CD4-positive, alpha-beta T cell treated with Interleukin-15 for 4 hours (primary cell): Measurements from ENCODE around the gene NHLRC1.

Experiments
- DNase-seq: peaks from one replicate; pipeline ENCODE4 v3.0.0-alpha.2; 2020; ENCODE audit warnings: low spot score

The NHLRC1 gene

DNA sequence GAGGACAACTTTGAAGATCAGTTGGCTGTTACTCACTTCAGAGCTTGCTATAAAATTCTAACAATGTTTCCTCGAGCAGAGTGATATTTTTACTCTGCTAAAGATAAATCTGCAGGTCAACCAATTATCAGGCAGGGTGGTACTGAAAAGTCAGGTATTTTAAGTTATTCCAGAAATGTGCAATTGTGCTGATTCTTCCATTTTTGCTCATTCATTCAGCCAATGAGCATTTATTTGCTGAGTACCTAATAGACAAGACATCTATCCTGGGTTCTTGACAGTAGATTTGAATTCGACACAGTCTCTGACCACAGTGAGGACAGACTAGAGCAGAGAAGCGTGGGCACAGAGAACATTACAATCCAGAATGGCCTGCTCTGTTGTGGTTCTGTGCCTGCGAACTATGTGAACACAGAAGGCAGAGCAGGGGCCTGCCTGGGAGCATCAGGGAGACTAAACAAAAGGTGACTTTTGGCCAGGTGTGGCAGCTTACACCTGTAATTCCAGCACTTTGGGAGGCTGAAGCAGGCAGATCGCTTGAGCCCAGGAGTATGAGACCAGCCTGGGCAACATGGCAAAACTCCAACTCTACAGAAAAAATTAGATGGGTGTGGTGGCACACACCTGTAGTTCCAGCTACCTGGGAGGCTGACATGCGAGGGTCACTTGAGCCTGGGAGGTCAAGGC lies 17.6 kb upstream of the NHLRC1 start:
- DNase-seq: no peak

DNA sequence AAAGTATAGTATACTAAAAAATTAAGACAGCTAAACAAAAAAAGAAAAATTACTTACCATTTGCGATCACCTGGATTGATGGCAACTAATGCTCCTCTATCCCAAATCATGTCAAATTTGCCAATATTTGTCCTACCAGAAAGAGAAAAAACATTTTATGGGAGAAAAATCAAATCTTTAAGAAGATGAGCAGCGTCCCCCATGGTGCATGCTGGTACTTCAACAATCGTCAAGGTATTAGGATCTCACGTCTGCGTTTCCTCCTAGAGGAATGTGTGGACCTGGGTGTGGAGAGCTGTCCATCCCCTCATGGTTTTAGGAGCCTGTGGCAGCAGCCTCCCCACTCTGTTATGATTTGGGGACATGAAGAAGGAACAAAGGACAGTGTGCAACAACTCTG lies 16.4 kb upstream of the NHLRC1 start:
- DNase-seq: no peak

DNA sequence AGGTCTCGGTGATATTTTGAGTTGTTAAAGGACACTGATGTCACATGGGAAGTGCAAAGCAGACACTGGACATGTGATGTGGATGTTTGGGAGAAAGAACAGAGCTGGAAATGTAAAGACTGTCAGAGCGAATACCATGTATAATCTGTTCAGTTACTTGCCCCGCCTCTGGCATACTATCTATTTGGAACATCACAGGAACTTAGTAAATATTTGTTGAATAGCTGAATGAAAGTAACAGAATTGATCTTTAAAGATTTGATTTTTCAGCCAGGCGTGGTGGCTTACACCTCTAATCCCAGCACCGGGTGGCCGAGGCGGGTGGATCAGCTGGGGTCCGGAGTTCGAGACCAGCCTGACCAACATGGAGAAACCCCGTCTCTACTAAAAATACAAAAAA lies 13.8 kb upstream of the NHLRC1 start:
- DNase-seq: no peak

DNA sequence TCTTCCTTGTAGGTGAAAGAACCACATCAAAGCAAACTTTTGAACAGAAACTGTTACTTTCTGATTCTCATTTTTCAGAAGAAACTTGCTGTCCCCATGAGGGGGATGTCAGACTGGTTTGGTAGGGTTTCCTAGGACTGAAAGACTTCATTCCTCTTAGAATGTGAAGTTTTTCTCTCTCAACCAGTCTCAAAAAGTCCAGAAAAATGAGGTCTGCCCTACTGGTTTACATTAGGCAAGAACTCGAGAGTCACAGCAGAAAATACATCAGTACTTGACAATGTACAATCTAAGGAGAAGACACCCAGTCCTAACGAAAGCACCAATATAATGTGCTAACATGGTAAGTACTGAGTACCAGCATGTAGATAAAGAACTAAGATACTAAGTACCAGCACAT lies 12.7 kb upstream of the NHLRC1 start:
- DNase-seq: no peak

DNA sequence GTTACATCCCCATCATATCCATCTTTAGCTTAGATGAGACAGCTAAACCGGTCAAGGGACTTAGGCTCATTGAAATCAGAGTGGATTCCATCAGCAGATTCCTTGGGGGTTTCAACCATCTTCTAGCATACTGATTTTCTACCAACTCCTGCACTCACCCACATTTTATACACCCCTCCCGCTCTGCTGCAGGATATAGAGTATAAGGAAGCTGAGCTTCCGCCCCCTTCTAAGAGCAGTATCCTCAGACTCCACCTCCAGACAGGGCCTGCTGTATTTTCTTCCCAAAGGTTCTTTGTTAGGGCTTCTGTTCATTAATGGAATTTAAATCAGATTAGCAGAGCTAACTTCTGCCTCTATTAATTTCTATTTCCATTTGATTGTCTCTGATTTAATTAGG lies 9.9 kb upstream of the NHLRC1 start:
- no peak for DNase-seq

DNA sequence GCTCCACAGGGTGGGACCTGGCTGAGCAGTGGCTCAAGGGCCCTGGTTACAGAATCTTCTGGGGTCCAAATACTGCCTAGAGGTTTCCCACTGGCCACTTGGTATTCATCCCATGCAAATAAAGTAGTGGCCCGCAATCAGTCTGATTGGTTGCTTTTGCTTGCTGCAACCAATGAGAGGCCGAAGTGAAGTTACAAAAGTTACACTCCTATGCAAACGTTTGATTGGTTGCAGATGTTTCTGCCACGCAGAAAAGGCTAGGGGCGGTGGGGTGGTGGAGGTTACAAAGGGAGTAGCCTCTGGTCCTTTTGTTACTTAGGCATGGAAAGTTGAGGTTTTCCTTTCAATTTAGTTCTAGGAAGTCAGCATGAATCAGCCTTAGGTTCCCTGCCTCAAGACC lies 3.6 kb upstream of the NHLRC1 start:
- DNase-seq: no peak

DNA sequence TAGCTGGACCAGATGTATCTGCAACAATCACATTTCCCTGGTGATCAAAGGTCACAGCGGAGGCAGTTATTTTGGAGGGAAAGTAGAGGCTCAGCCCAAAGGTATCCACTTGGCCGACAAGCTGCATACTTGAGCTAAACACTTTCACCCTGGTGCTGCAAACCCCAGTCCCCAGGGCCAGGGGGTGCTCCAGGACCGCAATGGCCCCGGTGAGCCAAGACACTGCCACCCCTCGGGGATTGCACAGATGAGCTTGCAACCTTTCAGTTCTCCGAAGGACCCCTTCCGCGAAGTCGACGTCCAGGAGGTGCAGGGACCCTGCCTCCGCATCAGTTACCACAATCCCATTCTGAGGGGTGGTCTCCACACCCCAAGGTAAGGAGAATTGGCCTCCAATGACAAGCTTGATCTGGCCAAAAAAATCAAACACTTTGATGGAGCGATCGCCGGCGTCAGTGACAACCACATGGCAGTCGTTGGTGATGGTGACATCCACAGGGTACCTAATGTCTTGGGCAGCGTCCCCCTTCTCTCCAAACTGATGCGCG lies 823 bp downstream of the NHLRC1 start:
- DNase-seq: no peak

DNA sequence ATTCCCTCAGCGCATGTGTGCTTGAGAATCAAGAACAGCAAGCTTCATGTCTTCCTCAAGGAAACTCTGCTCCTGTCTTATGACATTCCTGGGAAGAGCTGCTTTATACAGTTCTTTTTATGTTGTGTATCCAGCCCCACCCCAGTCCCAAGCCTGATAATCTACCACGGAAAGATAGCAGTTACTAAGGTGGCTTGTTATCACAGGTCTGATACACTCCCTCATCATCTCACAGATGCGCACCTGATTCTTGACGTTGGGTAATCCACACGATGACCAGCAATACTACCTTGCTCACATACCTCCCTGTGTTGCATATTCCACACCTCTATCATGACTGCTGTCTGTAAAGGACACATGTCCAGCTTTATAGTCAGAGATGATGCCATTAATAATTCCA lies 3.2 kb downstream of the NHLRC1 start:
- DNase-seq: no peak

DNA sequence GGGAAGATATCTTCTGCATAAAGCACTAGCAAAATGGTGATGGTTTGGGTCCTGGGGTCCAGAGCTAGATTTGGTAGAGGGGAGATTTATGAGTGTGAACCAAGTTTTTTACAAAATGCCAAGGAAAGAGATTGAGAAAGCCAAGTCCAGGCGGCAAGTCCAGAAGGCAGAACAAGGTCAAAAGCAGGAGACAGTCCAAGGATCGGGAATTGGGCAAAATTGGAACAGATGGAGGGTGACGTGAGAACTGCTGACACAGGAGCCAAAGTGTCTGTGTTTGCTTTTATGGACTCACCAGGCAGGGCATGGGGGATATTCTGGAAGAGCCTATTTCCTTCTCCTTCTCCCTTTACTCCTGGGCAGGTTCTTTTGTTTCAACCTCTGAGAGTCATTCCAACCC lies 4.1 kb downstream of the NHLRC1 start:
- no peak for DNase-seq

DNA sequence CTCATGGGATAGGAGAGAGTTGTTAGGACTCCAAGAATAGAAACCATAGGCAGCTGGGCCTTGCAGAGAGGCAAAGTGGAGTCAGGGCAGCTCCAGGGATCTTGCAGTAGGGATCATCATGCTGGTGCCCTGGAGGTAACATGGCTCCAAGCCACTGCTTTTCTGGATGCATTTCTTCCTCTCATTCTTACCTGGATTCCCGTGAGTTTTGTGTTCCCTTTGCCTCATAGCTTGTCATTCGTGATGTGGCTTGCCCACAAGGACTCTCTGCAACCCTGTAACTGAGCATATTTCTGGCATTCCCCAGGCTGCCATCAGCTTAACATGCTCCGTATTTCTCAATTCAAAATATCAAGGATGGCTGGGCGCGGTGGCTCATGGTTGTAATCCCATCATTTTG lies 5.3 kb downstream of the NHLRC1 start:
- no peak for DNase-seq

DNA sequence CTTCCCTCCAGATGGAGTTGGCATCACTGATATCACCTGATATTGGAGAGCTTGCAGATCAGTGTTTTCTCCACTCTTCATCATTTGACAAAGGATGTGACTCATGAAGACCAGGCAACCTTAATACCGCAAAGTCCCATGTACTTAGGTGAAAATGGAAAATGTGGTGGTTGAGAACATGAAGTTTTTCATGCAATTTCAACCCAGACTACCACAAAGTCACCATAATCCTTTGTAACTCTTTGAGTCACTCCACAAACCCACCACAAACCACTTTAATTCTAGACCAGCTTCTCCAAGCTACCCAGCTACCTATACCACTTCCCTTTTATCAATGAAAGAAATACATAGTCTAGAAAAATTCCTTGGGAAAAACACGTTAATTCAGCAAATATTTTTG lies 7.1 kb downstream of the NHLRC1 start:
- no peak for DNase-seq

DNA sequence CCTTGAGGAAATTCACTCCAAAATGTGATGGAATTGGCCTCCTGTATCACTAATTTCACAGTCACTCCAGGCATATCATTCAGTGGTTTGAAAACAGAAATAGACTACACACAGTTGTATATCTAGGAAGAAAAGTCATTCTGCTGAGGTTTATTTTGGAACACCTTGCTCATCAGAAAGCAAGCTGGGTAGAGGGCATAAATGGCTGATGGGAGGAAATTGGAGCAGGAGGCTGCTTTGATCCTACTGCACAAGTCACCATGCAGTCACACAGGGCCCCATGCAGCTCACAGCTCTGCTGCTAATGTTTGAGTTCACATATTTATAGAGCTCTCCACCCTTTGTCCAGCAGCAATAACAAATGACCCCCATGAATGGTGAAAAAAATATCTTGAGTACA lies 12.3 kb downstream of the NHLRC1 start:
- DNase-seq: no peak

DNA sequence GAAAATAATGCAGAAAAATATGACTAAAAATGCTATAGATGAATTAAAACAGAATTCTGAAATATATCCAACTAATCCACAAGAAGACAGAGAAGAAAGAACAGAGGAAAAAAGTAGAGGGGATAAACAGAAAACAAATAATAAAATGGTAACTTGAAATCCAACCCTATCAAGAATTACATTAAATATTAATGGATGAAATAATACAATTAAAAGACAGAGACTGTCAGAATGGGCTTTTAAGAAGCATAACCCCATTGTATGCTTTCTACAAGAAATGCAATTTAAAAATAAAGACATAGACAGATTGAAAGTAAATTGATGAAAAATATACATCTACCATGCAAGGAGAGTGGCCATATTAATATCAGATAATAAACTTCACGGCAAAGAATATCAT lies 15.4 kb downstream of the NHLRC1 start:
- no peak for DNase-seq

DNA sequence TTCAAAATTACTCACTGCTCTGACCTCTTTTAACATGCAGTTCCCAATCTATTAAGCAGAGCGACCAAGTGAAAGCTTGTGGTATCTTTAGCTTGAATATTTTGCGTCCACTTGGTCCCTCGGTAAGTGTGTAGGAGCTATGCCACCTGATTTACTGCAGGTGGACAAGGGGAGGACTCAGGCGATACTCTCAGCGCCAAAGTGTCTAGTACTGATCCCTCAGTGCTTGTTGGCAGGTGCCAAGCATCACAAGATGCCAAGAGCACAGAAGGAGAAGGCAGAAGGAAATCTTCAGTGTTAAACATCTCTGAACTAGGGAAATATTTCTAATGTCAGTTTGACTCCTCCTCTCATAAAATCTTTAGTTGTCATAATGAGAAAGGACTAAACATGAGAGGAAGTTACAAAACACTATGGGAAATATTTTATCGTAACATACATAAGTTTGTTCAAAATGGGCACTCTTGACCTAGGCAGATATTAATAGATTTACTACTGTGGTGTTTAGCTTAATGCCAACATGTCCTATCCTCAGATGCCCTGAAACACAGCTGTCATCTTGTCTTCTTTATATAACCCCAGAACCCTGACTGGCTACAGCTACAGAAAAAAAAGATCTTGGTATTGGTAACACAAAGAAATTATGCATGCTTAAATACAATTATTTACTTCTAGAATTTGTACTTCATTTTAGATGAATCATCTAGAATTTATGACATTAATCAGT lies 19.5 kb downstream of the NHLRC1 start:
- DNase-seq: no peak

DNA sequence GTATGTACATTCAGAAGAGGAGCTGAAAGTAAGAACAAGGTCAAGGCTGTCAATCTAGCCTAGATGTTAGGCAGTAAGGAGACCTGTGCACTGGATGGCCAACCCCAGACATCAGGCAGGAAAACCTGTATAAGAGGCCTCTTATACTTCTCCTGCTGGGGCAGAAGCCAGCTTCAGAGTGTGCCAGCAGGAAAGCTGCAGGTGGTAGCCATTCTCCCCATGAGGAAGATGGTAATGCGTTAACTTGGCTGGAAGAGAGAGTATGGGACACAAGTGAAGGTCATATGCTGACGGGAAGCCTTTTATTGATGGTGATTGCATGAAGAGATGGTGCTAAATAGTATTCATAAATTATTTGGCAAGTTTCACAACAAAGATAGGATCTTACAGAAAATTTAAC lies 20.6 kb downstream of the NHLRC1 start:
- no peak for DNase-seq

DNA sequence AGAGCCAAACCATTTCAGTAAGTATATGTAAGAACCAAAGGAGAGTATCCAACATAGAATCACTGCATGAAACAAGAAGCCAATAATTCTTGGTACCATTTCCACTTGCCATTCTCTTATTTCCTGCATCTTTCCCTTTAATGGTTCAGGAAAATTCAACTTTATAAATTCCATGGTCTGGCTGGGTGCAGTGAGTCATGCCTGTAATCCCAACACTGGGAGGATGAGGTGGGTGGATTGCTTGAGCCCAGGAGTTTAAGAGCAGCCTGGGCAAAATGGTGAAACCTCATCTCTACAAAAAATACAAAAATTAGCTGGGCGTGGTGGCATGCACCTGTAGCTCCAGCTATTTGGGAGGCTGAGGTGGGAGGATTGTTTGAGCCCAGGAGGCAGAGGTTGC lies 21.2 kb downstream of the NHLRC1 start:
- no peak for DNase-seq

DNA sequence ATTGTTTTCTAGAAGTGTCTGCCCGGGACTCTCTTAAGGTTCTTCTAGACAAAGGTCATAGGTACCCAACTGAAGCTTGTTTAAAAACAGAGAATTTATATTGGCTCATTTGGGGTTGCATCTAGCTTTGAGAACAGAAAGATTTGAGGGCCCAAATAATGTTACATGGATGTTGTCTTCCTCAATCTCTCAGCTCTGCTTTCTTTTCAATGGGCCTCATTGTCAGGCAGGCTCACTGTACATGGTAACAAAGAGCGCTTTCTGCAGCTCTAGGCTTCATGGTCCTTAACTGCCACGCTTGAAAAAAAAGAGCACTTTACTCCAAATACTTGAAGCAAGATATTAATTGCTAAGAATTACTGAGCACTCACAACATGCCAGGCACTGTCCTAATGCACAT lies 22.2 kb downstream of the NHLRC1 start:
- no peak for DNase-seq

DNA sequence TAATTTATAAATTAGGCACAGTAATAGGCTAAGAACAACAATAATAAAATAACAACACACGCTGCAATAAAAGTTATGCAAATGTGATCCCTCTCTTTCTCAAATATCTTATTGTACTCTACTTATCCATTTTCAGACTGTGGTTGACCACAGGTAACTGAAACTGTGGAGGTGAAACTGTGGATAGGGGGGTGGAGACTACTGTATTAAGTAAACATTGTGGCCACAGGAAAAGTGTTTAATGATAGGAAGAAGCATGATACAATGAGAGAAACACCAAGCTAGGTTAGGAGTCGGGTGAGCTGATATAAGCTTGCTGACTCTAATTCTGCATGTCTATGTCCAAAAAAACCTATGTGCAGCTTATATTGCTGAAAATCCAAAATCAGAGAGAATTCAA lies 23.0 kb downstream of the NHLRC1 start:
- no peak for DNase-seq

DNA sequence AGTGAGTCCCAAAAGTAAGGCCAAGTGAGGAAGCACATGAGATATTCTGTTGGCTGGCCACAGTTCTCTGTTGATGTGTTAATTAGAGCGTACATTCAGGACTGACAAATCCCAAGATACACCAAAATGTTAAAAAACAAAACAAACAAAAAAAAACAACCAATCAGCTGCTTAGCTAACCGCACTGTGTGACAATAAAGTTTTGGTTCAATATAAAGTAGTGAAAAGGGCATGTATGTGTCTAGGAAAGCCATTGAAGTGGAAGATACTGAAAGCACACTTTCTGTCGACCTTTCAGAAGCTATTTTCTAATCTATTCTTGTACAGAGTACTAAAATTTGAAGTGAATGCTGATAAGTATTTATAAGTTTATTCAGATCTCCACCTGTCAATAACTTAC lies 26.1 kb downstream of the NHLRC1 start:
- no peak for DNase-seq

DNA sequence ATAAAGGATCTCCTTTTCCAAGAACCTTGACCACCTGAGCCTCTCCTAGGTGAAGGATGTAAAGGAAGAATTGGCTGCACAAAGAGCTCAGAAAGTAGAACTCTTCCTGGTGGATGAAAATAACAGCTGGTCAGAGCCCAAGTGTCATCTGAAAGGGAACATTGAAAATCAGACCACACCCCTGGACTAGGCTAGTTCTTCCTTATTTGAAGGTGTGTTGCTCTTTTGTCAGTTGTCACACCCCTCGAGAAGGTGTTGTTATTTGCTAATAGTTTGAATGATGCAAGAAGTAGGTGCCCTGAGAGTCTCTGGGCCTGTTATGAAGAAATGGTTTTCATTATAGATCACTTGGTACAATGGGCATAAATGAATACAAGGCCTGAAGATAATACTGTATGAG lies 31.1 kb downstream of the NHLRC1 start:
- DNase-seq: no peak

DNA sequence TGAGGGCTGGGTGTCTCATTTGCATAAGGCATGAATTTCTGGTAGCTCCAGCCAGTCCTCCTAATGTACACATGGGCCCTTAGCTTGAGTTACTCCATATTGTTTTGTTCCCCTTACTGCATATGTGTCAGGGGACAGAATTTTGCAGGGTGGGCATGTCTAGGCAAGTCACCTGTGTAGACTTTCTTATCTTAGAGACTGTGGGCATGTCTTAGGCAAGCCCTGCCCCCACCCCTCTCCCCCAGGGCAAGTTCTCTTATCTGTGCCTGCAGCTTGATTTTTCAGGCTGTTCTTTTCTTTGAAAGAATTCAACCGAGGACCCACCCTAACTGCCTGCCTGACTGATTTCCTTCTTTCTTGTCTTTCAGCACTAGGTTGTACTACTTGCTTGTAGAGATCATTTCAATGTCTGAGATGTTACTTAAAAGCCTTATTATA lies 32.1 kb downstream of the NHLRC1 start:
- DNase-seq: no peak

DNA sequence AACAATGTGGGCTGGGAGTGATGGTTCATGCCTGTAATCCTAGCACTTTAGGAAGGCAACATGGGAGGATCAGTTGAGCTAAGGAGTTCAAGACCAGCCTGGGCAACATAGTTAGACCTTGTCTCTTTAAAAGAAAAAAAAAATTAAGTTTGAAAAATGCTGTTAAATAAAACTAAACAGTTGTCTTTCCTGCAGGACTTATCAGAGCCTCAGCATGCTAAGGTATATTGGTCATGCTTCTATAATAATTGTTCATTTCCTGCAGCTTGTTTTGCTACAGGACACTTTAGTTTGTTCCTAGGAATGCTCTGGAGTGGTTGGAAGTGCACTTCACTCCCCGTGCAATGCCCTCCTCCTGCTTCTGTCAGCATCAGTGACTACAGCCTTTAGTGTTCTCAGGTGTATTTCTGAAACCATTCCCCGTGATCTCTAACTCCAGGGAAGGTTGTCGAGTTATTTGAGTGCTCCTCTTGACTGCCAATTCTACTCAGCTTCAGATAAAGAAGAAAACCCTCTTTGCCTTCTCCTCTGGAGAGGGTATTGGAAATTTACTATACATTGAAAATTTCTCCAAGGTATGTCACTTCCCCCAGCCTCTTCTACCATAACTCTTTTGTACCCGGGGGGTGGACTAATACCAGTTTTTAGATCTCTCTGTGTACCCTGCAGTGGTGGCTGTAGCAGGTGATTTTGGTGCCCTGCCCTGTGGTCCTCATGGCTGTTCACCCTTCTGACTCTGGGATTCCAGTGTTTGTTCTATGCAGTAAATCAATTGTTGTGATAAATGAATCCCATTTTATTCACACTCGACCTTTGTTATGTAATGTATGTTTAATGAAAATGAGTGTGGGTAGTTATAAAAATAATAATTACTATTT lies 33.8 kb downstream of the NHLRC1 start:
- no peak for DNase-seq
